Smooth muscle cell of bladder (primary cell): ENCODE data around the gene CFAP73. TPM values are rescaled to one million over a fixed set of nuclear protein-coding genes. Genes with fewer than 3 reads are reported as not detected.

ENCODE experiments used
- total RNA-seq: library from RNA; depleted of rRNA; stranded (reverse); fragments of >200 nt; gene quantifications from 2 replicates; pipeline ENCODE4 v1.2.3, GENCODE V29; 2014

CFAP73 gene
- not detected in 2 replicates for total RNA-seq

DNA sequence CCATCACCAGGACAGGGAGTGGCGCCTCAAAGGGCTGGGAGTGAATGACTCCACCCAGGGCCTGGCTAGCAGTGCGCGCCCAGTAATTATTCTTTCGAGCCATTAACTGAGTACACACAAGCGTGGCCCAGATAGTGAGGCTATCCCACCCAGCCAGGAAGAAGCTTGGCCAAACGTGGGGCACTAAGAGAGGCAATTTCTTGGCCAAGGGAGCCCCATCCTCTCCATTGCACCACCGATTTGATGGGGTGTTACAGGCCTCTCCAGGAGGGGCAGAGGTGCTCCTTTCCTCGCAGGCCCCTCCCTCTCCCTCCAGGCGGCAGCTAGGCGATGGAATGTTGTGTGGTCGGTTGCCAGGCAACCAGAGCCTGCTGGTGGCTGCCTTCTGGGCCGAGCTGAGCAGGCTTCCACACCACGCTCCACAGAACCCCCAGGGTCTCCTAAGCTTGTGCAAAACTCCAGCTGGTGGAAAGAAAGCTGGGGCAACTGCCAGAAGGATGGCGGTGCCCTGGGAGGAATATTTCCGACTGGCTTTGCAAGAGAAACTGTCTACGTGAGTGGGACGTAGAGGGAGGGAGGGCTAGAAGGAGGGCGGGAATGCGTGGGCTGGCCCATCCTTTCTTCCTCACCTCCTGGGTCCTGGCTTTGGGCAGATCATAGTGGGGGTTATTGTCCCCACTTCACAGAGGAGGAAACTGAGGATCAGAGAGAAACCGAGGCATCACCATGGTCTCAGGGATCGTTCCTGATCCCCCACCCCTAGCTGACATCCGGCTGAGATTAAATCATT is at the start of gene CFAP73:
TSS of gene CFAP73 (plus strand) at position 364 of the 790 bp plus-strand sequence. CDS start at position 498, 134 bp downstream.

DNA sequence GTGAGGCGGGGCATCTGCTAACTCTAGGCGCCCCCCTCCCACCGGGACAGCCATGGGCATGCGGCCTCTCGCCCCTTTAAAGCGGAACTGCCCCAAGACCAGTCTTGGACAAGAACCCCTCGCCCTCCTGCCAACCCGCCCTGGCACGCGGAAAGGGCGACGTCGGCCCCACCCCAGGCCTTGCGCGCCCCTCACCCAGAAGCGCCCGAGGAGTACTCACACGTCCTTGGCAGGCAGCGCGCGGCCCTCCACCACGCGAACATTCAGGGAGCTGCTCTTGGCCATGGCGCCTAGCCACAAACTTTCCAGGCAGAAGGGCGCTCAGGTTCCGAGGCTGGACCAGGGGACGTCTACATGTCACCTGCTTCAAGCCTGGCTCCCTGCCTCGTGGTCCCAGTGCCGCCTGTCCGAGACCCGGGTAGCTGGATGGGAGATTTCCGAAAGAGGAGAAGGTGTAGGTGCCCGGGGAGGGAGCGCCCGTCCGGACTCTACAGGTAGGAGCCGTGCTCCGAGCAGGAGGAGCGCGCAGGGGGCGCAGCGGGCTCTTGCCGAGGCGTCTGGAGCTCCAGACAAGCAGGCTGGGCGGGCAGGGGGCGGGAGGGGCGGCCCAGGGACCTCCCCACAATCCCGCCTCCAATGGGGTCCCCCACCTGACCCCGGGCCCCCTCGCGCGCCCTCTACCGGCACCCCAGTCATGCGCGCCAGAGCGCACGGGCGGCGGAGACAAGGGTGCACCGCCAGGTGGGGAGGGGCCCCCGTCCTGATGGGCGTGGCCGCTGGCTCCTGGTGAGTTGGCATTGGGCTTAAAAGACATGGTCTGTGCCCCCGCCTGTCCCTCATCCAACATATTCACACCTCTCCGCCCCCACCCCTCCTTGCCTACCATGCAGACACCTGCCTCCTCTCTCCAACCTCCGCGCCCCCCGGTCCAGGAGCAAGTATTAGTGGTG is 14.1 kb upstream of the CFAP73 start, which contains the start of gene RASAL1:
TSS of gene RASAL1 (minus strand) at position 584 of the 950 bp plus-strand sequence. CDS start at position 285, 299 bp downstream.

DNA sequence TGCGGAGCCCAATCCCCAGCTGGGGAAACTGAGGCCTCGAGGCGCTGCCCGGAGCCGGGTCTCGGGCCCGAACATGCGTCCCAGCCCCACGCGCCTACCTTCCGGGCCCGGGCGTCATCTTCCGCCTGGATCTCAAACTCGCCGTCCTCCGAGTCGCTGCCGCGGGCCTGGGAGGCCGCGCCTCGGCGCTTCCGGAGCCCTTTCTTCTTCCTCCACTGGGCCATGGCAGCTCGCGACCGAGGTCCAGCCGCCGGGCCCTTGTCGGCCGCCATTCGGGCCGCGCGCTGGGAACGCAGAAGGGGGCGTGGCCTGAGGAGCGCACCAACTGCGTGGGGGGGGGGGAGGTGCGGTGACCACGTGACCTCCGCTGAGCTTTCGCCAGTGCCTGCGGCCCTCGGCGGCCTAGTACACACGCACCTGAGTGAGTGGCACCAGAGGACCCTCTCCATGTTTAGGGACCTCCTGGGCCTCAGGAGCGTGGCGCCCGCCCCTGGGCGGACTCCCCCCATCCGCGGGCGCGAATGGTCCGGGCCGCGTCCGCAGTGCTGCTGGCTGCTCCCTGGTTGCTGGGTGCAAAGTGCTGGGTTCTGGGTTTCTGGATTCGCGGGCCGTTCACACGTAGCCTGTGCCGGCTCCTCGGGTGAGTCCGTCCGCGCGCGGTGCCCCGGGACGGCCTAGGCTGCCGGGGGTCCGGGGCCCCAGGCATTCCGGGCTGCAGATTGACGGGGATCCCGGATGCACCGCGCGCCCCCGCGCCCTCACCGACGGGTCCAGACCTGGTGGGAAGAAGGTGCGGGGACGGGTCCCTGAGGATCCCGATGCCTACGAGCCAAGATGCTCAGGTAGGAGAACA is 35.9 kb downstream of the CFAP73 start, which contains the start of the genes DDX54 and RITA1:
TSS of gene DDX54 (minus strand) at position 299 of the 853 bp plus-strand sequence. CDS start at position 272, 27 bp downstream.
TSS of gene RITA1 (plus strand) at position 542 of the 853 bp plus-strand sequence. CDS start 1,026 bp downstream, outside the sequence.

Other genes with a start within 250 kb of the CFAP73 start
- 0.28 and 0.65 TPM in 2 replicates for gene OAS1, start 242.8 kb upstream of the CFAP73 start, total RNA-seq
- 1.0 and 1.6 TPM in 2 replicates for gene OAS3, start 211.2 kb upstream of the CFAP73 start, total RNA-seq
- 0.55 and 0.71 TPM in 2 replicates for gene OAS2, start 171.2 kb upstream of the CFAP73 start, total RNA-seq
- 0.18 TPM in 1 of 2 replicates, not detected in the other for gene DTX1, start 93.0 kb upstream of the CFAP73 start, total RNA-seq
- gene RASAL1, start 14.0 kb upstream of the CFAP73 start, total RNA-seq = not detected in 2 replicates
- 25.2 and 30.2 TPM in 2 replicates for gene DDX54, start 35.8 kb downstream of the CFAP73 start, total RNA-seq
- 9.7 and 17.7 TPM in 2 replicates for gene RITA1, start 36.0 kb downstream of the CFAP73 start, total RNA-seq
- 16.9 and 26.6 TPM in 2 replicates for gene TPCN1, start 71.7 kb downstream of the CFAP73 start, total RNA-seq
- gene SLC8B1, start 185.4 kb downstream of the CFAP73 start, total RNA-seq = 17.1 and 22.9 TPM in 2 replicates
- gene PLBD2, start 208.9 kb downstream of the CFAP73 start, total RNA-seq = 22.8 and 40.7 TPM in 2 replicates